Measurements from ENCODE around the gene ACTR6. TPM values are rescaled to one million over a fixed set of nuclear protein-coding genes. Genes with fewer than 3 reads are reported as not detected.
A peak's percentile ranks its signal among the peaks of the same experiment; 100 is the strongest.
"Not testable (repeated sequence)": the region's sequence is repeated elsewhere in the genome, so short reads cannot be mapped to it uniquely, and the experiment has no call there.

Gene ACTR6
- total RNA-seq, 1 experiment from 2014 or later: 34.9 TPM

GRCh38 chr12:100229876-100230275, 29.3 kb downstream of the ACTR6 start:
- Histone ChIP-seq H3K56ac (ENCODE audit: insufficient read length, low read depth, low read length) (no peak overlapping the region), H4K20me1 (ENCODE audit: control insufficient read depth, insufficient read depth, insufficient read length) (no peaks in the 10 kb centered on the region), H2BK12ac (ENCODE audit: insufficient read length, low read depth, low read length) (no peak overlapping the region), H2BK20ac (ENCODE audit: low read depth, low read length, poor library complexity, severe bottlenecking) (no peak overlapping the region), H4K91ac (ENCODE audit: insufficient read length, low read depth, low read length) (no peak overlapping the region), H3K4ac (ENCODE audit: low read depth, low read length) (no peak overlapping the region), H2BK120ac (ENCODE audit: low read depth, low read length, poor library complexity, severe bottlenecking) (no peak overlapping the region), H3K9ac (ENCODE audit: extremely low read depth, insufficient read length, low read length) (no peak overlapping the region), H2AK5ac (ENCODE audit: insufficient read length, low read length) (no peak overlapping the region), H4K8ac (replicated peaks; ENCODE audit: insufficient read length, low read depth, low read length) (no peak overlapping the region), H2BK15ac (ENCODE audit: low read depth, low read length) (no peak overlapping the region), H3K23ac (ENCODE audit: insufficient read length, low read depth, low read length) (no peak overlapping the region), H3K9me3 (ENCODE audit: control insufficient read depth, low read depth, low read length) (no peaks in the 10 kb centered on the region), H3K79me2 (ENCODE audit: insufficient read depth, low read length) (no peaks in the 10 kb centered on the region), H2BK5ac (ENCODE audit: insufficient read length, low read length) (no peak overlapping the region), H4K5ac (ENCODE audit: insufficient read length, low read depth, low read length) (no peak overlapping the region), H3K79me1 (ENCODE audit: insufficient read depth, low read depth, low read length, poor library complexity, severe bottlenecking) (no peaks in the 10 kb centered on the region), H3K27me3 (ENCODE audit: insufficient read depth, low read length) (no peaks in the 10 kb centered on the region), H3K23me2 (ENCODE audit: insufficient read length, low read depth, low read length, poor library complexity, severe bottlenecking) (no peaks in the 10 kb centered on the region), H2AFZ (ENCODE audit: low read length) (no peak overlapping the region), H3K4me2 (ENCODE audit: insufficient read depth, insufficient read length, low read length) (no peak overlapping the region), H3K18ac (ENCODE audit: insufficient read length, low read depth, low read length) (no peak overlapping the region), H3K27ac (ENCODE audit: insufficient read length, low read depth, low read length) (no peak overlapping the region), H3T11ph (ENCODE audit: low read length) (no peak overlapping the region), H3K14ac (ENCODE audit: insufficient read depth, low read length) (no peak overlapping the region), H3K4me1 (ENCODE audit: insufficient read depth, low read length) (no peaks in the 10 kb centered on the region)
- WGBS (ENCODE audit: extremely low coverage, insufficient read length, low lambda C conversion rate): no CpG with 5 or more reads among the region's 4 CpGs
- Mint-ChIP-seq H3K9me3 (no peaks in the 10 kb centered on the region), H3K4me3 (no peak overlapping the region), H3K4me1 (0 out of 4 replicates have a peak, but pooled peaks cover 0 to 4% of the 10 kb centered on the region in 2 experiments), H3K36me3 (ENCODE audit: insufficient read depth in 1 of 3, low read depth in 3 of 3) (peaks cover 0 to 17% (median 4%) of the 10 kb centered on the region in 3 experiments; a peak in 3 of 7 replicates), H3K27ac (peak overlapping the region in 1 of 3 experiments; percentile 23; a peak in 1 of 7 replicates), H3K27me3 (ENCODE audit: low read depth) (no peaks in the 10 kb centered on the region)
- TF ChIP-seq, protein P1, sequence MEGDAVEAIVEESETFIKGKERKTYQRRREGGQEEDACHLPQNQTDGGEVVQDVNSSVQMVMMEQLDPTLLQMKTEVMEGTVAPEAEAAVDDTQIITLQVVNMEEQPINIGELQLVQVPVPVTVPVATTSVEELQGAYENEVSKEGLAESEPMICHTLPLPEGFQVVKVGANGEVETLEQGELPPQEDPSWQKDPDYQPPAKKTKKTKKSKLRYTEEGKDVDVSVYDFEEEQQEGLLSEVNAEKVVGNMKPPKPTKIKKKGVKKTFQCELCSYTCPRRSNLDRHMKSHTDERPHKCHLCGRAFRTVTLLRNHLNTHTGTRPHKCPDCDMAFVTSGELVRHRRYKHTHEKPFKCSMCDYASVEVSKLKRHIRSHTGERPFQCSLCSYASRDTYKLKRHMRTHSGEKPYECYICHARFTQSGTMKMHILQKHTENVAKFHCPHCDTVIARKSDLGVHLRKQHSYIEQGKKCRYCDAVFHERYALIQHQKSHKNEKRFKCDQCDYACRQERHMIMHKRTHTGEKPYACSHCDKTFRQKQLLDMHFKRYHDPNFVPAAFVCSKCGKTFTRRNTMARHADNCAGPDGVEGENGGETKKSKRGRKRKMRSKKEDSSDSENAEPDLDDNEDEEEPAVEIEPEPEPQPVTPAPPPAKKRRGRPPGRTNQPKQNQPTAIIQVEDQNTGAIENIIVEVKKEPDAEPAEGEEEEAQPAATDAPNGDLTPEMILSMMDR (conservative IDR thresholded peaks at IDR 0.05): no peak
- DNase-seq: no peak

DNA sequence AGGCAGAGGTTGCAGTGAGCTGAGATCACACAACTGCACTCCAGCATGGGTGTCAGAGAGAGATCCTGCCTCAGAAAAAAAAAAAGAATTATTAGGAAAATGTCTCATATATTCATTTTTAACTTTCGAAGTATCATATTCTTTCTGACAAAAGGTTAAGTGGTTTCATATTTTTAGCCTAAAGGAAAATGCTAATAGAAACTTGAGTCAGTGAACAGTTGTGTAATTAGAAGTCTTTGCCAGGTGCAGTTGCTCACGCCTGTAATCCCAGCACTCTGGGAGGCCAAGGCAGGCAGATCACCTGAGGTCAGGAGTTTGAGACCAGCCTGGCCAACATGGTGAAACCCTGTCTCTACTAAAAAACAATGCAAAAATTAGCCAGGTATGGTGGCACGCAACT, 31.3 kb downstream of the ACTR6 start:
- H4K91ac ChIP-seq (ENCODE audit: insufficient read length, low read depth, low read length); H2BK12ac ChIP-seq (ENCODE audit: insufficient read length, low read depth, low read length); H3K27me3 ChIP-seq (ENCODE audit: insufficient read depth, low read length); H4K5ac ChIP-seq (ENCODE audit: insufficient read length, low read depth, low read length); DNase-seq; H2AFZ ChIP-seq (ENCODE audit: low read length); H2BK120ac ChIP-seq (ENCODE audit: low read depth, low read length, poor library complexity, severe bottlenecking); H3T11ph ChIP-seq (ENCODE audit: low read length); H3K23me2 ChIP-seq (ENCODE audit: insufficient read length, low read depth, low read length, poor library complexity, severe bottlenecking); H3K27ac ChIP-seq (ENCODE audit: insufficient read length, low read depth, low read length); H3K23ac ChIP-seq (ENCODE audit: insufficient read length, low read depth, low read length); H3K79me2 ChIP-seq (ENCODE audit: insufficient read depth, low read length); H4K20me1 ChIP-seq (ENCODE audit: control insufficient read depth, insufficient read depth, insufficient read length); H3K4ac ChIP-seq (ENCODE audit: low read depth, low read length); H3K4me2 ChIP-seq (ENCODE audit: insufficient read depth, insufficient read length, low read length); H3K4me1 Mint-ChIP-seq; H3K56ac ChIP-seq (ENCODE audit: insufficient read length, low read depth, low read length); H2BK5ac ChIP-seq (ENCODE audit: insufficient read length, low read length); H2AK5ac ChIP-seq (ENCODE audit: insufficient read length, low read length); H3K79me1 ChIP-seq (ENCODE audit: insufficient read depth, low read depth, low read length, poor library complexity, severe bottlenecking); H3K18ac ChIP-seq (ENCODE audit: insufficient read length, low read depth, low read length); H3K4me3 Mint-ChIP-seq; H4K8ac ChIP-seq (replicated peaks; ENCODE audit: insufficient read length, low read depth, low read length); H3K27me3 Mint-ChIP-seq (ENCODE audit: low read depth); H3K9me3 ChIP-seq (ENCODE audit: control insufficient read depth, low read depth, low read length); H3K9ac ChIP-seq (ENCODE audit: extremely low read depth, insufficient read length, low read length); H3K14ac ChIP-seq (ENCODE audit: insufficient read depth, low read length); H2BK20ac ChIP-seq (ENCODE audit: low read depth, low read length, poor library complexity, severe bottlenecking); H3K27ac Mint-ChIP-seq; H3K4me1 ChIP-seq (ENCODE audit: insufficient read depth, low read length); H3K9me3 Mint-ChIP-seq; H2BK15ac ChIP-seq (ENCODE audit: low read depth, low read length): not testable (repeated sequence)
- peaks cover 0 to 11% (median 3%) of the 10 kb centered on the region in 3 experiments; a peak in 3 of 7 replicates for H3K36me3 Mint-ChIP-seq (ENCODE audit: insufficient read depth in 1 of 3, low read depth in 3 of 3)
- WGBS (ENCODE audit: extremely low coverage, insufficient read length, low lambda C conversion rate): no CpG with 5 or more reads among the region's 3 CpGs
